SIG-M5 (cell line): ENCODE measurements around the gene LPCAT4.

Source experiments
- DNase-seq: peaks from one replicate; lab custom pipeline; 2025; lab: John Stamatoyannopoulos, UW

The LPCAT4 gene

DNA sequence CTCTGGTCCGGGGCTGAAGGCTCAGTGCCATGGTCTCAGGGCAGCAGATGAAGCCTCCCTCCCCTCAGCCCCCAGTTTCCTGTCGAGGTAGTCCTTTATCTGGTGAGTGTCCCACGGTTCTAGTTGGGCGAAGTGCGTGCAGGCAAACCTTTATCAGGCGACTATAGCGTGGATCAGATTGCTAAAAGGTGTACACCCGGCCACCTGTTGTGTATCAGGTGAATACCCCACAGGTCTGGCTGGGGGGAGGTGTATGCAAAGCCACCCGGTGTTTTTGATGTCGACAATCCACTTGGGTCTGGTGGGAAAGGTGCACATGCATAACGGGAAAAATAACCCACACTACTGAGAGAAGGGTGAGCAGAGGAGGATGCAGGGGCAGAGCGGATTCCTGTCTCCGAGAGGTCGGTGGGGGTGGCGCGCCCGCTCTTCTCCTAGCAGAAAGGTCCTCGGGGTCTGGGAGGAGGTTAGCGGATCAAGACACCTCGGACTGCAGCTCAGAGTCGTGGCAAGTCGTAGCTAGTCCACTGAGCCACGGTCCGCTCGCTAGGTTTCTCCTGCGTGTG, 29.9 kb downstream of the LPCAT4 start:
- DNase-seq: no peak

DNA sequence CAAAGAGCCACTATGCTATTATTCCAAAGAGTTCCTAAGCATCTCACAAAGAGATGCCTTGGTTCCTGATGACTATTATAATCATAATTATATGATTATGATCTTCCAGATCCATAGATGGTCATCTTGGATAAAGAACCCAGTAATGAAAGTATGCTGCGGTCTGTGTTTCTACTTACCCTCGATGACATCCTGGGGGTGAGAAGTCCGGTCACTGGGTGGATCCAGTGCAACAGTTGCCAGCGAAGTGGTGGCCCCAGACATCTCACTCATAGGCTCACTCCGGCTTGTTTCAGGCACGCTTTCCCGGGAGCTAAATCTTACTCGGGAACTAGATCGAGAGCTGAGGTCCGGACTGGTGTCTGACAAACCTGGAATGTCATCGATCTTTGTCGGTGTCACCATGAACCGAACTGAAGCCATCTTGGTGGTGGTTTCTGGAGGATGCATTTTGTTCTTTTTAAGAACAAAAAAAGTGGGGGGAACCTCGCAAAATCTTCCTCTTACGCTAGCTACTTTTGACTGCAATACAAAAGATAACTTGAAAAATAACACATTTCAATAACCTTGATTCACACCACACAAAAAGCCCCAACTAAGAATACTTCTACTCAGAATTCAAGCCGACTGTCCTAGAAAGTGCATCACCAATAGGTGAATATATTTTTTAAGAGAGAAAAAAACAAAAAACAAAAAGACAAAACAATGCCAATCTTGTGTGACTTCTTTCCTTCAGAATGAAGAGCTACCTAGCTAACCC, 30.6 kb downstream of the LPCAT4 start:
- DNase-seq: no peak

DNA sequence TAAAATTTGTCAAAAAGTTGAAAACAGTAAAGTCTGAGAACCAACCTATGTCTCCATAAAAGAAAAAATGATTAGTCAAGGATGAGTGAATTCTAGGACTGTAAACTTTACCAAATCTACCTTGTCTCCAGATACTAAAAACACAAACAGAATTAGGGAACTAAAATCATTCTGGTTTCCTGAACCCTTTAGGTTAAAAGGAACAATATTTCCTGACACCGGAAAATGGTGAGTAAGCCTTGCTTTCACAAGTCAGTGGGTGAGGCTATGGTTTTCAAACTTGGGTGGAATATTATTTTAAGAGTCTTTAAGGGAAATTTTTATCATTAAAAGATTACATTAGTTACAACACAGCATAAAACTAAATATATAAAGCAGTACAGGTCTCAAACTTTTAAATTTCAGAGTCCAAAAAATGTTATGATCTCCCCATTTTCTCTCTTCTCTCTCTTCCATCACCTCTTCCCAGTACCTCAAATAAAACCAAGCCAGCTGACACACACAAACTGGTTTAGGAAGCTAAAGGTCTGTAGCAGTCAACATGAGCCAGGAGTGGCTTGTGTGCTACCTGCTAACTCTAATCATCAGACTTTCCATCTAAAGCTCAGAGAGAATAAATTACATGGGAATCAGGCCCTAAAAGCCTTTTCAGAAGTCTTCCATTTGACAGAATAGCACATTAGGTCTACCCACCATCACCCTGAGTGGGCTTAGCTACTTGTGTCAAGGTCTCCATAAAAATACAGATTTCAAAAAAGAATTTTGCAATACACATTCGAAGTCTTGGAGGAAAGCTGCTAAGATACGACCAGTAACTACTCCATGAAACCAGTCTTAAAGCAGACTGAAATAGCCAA, 31.6 kb downstream of the LPCAT4 start:
- DNase-seq: peak; percentile 13

DNA sequence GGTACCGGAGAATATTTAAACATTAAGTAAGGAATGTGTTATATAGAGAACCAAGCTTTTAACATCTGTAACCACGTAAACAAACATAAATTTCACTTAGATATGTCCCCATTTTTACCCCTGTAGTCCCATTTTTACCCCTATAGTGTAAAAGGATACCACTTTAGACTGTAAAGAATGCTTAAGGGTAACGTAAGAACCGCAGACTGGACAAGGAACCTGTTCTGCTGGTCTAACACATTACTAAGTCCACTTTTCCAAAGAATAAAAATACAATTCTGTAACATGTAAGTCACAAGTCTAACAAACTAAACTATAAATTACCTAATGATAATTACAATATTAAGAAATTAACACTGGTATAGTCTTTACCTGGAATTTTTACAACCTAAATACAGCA, 32.3 kb downstream of the LPCAT4 start:
- DNase-seq: no peak

DNA sequence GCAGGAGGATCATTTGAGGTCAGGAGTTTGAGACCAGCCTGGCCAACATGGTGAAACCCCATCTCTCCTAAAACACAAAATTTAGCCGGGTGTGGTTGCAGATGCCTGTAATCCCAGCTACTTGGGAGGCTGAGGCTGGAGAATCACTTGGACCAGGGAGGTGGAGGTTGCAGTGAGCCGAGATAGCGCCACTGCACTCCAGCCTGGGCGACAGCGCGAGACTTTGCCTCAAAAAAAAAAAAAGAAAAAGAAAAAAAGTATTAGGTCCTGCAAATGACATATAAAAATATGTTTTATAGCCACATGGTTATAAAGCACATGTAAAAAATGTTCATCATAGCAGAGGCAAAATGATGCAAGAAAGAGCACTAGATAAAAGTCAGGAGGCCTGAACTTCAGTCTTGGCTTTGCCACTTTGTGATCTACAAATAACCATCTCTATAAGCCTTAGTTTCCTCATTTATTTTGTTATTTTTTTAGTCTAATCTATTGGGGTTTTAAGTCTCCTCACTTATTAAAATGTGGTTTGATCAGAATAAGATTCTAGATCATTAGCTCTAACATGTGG, 34.4 kb downstream of the LPCAT4 start:
- no peak for DNase-seq

DNA sequence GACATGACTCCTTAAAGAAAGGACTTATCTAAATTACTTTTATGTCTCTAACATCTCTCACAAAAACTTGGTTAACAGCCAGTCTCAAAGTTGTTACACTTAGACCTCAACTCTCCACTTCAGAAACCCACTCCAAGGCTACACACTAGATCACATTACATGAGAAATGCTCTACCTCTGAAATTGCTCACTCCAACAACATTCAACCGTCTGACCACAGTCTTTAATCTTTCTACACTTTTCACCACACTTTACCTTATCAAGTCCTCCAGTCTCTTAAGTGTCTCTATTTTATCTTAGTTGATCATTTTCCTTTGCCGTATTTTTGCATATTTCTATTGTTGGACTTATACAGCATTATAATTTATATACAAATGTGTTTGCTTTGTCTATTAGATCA, 35.2 kb downstream of the LPCAT4 start:
- DNase-seq: no peak

DNA sequence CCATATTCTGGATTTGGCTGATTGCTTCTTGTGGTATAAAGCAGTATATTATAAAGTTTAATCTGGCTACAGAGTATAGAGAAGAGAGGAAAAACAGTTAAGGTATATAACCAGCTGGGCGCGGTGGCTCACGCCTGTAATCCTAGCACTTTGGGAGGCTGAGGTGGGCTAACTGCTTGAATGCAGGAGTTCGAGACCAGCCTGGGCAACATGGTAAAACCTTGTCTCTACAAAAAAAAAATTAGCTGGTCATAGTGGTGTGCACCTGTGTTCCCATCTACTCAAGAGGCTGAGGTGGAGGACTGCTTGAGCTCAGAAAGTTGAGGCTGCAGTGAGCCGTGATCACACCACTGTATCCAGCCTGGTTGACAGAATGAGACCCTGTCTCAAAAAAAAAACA, 36.7 kb downstream of the LPCAT4 start:
- DNase-seq: no peak

DNA sequence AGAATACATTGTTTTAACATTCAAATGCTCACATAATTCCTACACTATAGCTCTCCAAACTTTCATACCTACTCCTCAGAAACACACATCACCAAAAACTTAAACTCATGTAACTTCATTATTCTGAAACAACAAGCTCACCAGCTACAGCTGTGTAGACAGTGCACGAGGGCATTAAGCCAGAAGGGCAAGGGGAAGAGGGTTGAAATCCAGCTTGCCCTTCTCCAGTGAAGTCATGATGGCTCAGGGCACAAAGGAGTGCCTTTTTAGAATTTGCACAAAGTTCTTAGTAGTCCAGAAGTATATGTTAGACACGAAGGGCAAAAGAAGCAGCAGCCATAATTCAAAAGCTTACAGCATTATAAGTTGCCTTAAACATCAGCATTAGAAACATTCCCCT, 38.0 kb downstream of the LPCAT4 start:
- DNase-seq: no peak

DNA sequence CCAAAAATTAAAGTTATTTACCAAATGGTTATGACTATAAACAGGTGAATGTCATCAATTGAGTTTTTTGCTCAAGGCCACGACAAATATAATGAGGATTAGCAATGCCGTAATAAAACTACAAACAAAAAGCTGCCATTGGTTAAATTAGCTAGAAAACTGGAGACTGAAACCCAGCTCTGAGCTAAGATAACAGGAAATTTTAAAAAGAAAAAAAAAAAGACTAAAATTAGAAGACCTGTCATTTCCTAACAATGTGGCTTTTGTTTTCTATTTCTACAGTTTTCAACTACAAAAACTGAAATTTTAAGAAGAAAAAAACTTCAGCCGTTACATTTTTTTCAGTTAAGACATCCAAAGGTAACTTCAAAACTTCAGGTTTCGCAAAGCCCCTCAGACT, 39.1 kb downstream of the LPCAT4 start:
- DNase-seq: no peak

DNA sequence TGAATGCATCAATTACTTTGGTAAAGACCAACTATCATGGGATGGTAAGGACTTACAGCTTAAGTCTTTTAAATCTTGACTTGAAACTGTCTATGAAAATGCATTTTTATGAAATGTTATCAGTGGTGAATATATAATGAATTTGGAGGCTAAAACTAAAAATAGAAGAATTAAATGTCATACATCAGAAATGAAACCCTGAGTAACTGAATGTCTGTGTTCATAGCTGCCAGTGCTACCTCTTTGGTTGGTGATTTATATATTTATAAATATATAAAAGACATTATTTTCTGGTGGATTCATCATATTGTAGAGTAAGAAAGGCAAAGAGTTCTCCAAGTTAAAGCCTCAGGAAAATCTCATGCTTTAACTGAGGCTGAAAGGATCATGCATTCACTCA, 41.6 kb downstream of the LPCAT4 start:
- no peak for DNase-seq

DNA sequence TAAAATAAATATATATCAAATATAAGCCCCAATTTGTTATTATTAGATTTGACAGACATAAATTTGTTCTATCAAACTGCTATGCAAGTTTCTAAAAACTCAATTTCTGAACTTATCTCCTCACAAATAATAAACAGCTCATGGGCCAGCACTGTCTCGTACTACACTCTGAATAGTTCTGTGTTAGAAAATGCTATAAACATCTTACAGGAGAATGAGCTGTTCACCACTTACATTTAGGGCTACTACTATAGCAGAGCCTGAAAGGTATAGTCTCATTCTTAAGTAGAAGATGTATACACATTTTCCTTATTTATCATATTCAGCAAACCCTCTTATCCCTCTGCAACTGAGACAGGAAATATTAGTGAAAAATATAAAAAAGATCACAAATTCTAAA, 42.1 kb downstream of the LPCAT4 start:
- no peak for DNase-seq

DNA sequence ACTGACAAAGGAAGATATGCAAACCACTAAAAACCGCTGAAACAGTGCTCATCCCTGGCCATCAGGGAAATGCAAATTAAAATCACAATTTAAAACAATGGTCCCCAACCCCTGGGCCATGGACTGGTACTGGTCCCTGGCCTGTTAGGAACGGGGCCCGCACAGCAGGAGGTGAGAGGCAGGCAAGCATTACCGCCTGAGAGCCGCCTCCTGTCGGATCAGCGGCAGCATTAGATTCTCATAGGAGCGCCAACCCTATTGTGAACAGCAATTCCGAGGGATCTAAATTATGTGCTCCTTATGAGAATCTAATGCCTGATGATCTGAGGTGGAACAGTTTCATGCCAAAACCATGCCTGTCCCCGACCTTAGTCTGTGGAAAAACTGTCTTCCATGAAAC, 43.8 kb downstream of the LPCAT4 start:
- DNase-seq: no peak

DNA sequence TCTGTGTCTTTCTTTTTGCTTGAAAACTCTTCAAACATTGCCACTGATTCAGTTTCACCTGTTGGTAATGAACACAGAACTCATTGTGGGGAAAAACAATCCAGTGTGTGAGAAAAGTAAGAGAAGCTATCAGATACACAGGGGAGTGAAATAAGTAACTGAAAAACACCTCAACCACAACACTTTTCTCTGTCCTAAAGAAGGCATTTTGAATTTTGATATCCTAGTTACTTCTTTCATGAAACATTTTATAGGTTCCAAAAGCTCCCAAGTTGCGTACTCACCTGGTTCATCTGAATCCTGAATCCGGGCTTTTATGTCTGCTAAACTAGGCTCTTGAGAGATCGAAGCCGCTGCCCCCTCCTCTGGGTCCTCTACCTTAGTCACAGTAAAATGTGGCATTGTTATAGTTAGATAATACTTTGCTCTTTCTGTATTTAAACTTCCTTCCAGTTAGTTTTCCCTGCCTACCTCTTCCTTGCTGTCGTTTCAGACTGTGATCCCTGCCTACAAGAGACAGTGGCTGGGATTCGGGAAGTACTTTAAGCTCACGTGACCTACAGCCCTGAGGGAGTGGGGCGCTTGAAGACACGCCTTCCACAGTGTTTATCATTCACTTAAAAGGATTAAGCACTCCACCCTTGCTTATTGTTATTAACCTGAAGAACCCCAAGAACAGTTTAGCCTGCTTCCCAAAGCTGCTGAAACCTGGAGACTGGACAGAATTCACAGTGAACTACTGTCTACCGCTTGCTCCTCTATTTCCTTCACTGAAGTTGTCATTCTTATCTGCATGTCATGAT, 48.5 kb downstream of the LPCAT4 start:
- DNase-seq: no peak

DNA sequence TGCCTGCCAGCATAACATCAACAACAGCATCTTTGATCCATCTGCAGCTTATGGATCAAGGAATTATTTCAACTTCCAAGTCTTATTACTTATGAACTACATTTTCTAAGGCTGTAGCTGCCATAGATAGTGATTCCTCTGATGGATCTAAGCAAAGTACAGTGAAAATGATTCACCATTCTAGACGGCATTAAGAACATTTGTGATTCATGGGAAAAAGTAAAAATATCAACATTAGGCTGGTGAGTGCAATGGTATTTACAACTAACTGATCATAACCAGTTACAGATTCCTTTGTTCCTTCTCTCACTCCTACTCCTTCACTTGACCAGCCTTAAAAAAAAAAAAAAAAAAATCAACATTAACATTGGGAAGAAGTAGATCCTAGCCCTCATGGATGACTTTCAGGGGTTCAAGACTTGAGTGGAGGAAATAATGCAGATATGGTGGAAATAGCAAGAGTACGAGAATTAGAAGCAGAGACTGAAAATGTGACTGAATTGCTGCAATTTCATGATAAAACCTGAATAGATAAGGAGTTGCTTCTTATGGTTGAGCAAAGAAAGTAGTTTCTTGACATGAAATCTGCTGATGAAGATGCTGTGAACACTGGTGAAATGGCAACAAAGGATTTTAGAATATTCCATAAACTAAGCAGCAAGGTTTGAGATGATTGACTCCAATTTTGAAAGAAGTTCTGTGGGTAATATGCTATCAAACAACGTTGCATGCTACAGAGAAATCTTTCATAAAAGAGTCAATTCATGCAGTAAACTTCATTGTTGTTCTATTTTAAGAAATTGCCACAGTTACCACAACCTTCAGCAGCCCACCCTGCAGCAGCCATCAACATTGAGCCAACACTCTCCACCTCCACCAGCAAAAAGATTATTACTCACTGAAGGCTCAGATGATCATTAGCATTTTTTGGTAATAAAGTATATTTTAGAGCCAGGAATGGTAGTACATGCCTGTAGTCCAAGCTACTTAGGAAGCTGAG, 52.2 kb downstream of the LPCAT4 start:
- no peak for DNase-seq

DNA sequence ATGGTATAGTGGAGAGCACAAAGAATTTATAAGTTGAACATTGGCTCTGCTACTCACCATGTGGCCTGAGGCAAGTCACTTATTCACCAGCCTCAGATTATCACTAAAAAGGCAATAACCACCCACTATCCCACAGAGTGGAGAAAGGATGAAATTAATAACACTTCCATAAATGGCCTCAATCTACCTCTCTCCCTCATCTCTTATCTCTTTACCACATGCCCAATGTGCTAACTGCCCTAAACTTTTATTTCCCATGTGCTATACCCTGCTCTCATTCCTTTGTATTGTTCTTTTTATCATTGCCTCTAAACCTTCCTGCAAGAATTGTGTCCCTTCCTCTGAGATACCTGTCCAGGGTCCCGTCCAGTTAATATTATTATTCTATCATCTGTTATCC, 55.4 kb downstream of the LPCAT4 start:
- no peak for DNase-seq
